ENCODE results near the gene IGFL4. TPM values are rescaled to one million over a fixed set of nuclear protein-coding genes. Genes with fewer than 3 reads are reported as not detected.

IGFL4 gene
- total and polyA plus RNA-seq, 2 of the 4 experiments (the other 2 are of a cell fraction), result not detected

DNA sequence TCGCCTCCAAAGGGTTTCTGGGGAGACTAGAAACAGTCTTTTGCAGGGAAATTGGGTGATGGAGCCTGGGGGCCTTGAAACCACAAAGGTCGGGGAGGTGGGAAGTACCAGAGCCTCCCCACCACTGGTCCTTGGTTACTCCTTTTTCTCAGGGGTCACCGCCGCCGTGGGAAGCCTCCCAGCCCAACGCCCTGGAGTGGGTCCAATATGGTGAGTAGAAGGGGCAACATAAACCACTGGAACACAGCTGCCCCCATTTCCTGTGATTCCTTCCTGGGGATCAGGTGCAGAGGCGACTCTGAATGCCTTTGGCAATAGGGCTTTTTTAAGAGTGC is 23.7 kb downstream of the IGFL4 start:
- intact Hi-C loops (cut with micrococcal nuclease), result no loop called here
- Histone ChIP-seq H3K9ac (ENCODE audit: low read depth, low read length) (no peak overlapping the region), H4K8ac (ENCODE audit: low read depth in 2 of 2, low read length in 2 of 2) (no peak overlapping the region), H3K14ac (replicated peaks; ENCODE audit: low read depth, low read length) (no peak overlapping the region), H2AK5ac (ENCODE audit: low read depth, low read length) (no peak overlapping the region), H3K9me1 (ENCODE audit: insufficient read depth, low read length) (peaks cover 3% of the 10 kb centered on the region; the same call in 1 of the 2 replicates), H2AK9ac (replicated peaks; ENCODE audit: low read depth, low read length, poor library complexity) (no peak overlapping the region), H3K4me1 (ENCODE audit: control insufficient read depth, insufficient read depth, low read length) (peaks cover 7% of the 10 kb centered on the region; the same call in 1 of the 2 replicates), H2AFZ (replicated peaks; ENCODE audit: low read length, poor library complexity) (no peak overlapping the region), H3K4me2 (ENCODE audit: low read depth, low read length) (no peak overlapping the region), H2BK120ac (ENCODE audit: low read depth, low read length) (no peak overlapping the region), H2BK20ac (ENCODE audit: low read depth, low read length) (no peak overlapping the region), H2BK15ac (ENCODE audit: low read depth, low read length) (no peak overlapping the region), H3K9me3 (ENCODE audit: control insufficient read depth, insufficient read depth, low read length) (no peaks in the 10 kb centered on the region), H3K27me3 (ENCODE audit: control insufficient read depth, insufficient read depth, low read length) (peaks cover 17% of the 10 kb centered on the region), H4K5ac (ENCODE audit: low read depth, low read length) (no peak overlapping the region), H3K18ac (ENCODE audit: low read depth, low read length) (no peak overlapping the region), H2BK5ac (ENCODE audit: low read depth, low read length, poor library complexity, severe bottlenecking) (no peak overlapping the region), H3K27ac (ENCODE audit: insufficient read depth, low read length) (no peak overlapping the region), H3K79me1 (ENCODE audit: low read depth in 1 of 2, low read length in 2 of 2) (no peaks in the 10 kb centered on the region), H3K36me3 (ENCODE audit: control insufficient read depth, insufficient read depth, low read length) (no peaks in the 10 kb centered on the region), H4K91ac (ENCODE audit: insufficient read depth, low read depth, low read length) (no peak overlapping the region), H3K4me3 (ENCODE audit: insufficient read depth, low read depth, low read length) (no peak overlapping the region), H3K23ac (ENCODE audit: low read depth, low read length) (no peak overlapping the region), H4K20me1 (ENCODE audit: insufficient read depth, low read length) (peaks cover 21% of the 10 kb centered on the region), H3K56ac (ENCODE audit: extremely low read depth, insufficient read depth, low read length) (no peak overlapping the region), H3K4ac (ENCODE audit: low read depth, low read length) (no peak overlapping the region)
- dilution Hi-C loops (cut with HindIII; ENCODE audit: low sequenced_read_pairs, unreplicated experiment), result no loop called here
- BruUV-seq (replicated peaks), result no TSS peak
- no CpG with 5 or more reads among the region's 7 CpGs for WGBS, 2 experiments (ENCODE audit: extremely low coverage in 2 of 2, insufficient read length in 1 of 2)
- no peak for ATAC-seq (ENCODE audit: low read depth)
- DNase-seq, result no peak
- POLR2A ChIA-PET (ENCODE audit: unreplicated experiment), result no interaction called here
- no peak for TF ChIP-seq ELK1 (IDR thresholded peaks at IDR 0.05; ENCODE audit: borderline replicate concordance, low read depth, low read length)
- TF ChIP-seq RFX5 (IDR thresholded peaks at IDR 0.05; ENCODE audit: low read depth, low read length), result no peak
- TF ChIP-seq NFE2L2 (IDR thresholded peaks at IDR 0.05; ENCODE audit: low read depth, low read length), result no peak
- TF ChIP-seq, protein P1, sequence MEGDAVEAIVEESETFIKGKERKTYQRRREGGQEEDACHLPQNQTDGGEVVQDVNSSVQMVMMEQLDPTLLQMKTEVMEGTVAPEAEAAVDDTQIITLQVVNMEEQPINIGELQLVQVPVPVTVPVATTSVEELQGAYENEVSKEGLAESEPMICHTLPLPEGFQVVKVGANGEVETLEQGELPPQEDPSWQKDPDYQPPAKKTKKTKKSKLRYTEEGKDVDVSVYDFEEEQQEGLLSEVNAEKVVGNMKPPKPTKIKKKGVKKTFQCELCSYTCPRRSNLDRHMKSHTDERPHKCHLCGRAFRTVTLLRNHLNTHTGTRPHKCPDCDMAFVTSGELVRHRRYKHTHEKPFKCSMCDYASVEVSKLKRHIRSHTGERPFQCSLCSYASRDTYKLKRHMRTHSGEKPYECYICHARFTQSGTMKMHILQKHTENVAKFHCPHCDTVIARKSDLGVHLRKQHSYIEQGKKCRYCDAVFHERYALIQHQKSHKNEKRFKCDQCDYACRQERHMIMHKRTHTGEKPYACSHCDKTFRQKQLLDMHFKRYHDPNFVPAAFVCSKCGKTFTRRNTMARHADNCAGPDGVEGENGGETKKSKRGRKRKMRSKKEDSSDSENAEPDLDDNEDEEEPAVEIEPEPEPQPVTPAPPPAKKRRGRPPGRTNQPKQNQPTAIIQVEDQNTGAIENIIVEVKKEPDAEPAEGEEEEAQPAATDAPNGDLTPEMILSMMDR (conservative IDR thresholded peaks at IDR 0.05; ENCODE audit: low read depth, low read length), result no peak
- TF ChIP-seq CHD1 (IDR thresholded peaks at IDR 0.05; ENCODE audit: low read depth, low read length), result no peak
- TF ChIP-seq BHLHE40 (IDR thresholded peaks at IDR 0.05; ENCODE audit: low read depth, low read length), result no peak
- TF ChIP-seq MAZ (IDR thresholded peaks at IDR 0.05; ENCODE audit: borderline replicate concordance, low read depth, low read length), result no peak
- no peak for TF ChIP-seq RCOR1 (IDR thresholded peaks at IDR 0.05; ENCODE audit: insufficient replicate concordance, low read length)
- no peak for TF ChIP-seq MAFK (IDR thresholded peaks at IDR 0.05; ENCODE audit: low read depth, low read length)
- in situ Hi-C loops (cut with MboI; ENCODE audit: low sequenced_read_pairs), result no loop called here
- CTCF ChIA-PET, result interaction anchor here (0.6 to 1.9 kb wide), 7 partner anchors 10 to 153 kb away, joined by 3 to 11 read pairs (median 3); partner anchors contain the start of genes CCDC61 and FOXA3
